NCI-H82 treated with DMSO at 0.1 percent for 48 hours (cell line): ENCODE results near the gene TNS1.

Experiments
- DNase-seq: peaks from one replicate; lab custom pipeline; 2025; ENCODE audit not compliant: unreplicated experiment; lab: John Stamatoyannopoulos, UW

TNS1 gene

GRCh38 chr2:217877866-217878265 is 124.9 kb downstream of the TNS1 start:
- DNase-seq, result no peak

- DNase-seq, result no peak
These were observed 126.6 kb downstream of the TNS1 start for GRCh38 chr2:217876253-217876570.

- DNase-seq, result no peak
These were observed 127.1 kb downstream of the TNS1 start for GRCh38 chr2:217875556-217876252.

- DNase-seq, result no peak
These were observed 127.7 kb downstream of the TNS1 start for GRCh38 chr2:217875138-217875537.

- DNase-seq, result no peak
These were observed 129.4 kb downstream of the TNS1 start for GRCh38 chr2:217873371-217873770.

GRCh38 chr2:217872319-217872718 is 130.5 kb downstream of the TNS1 start:
- DNase-seq, result no peak

GRCh38 chr2:217870528-217871011 is 132.2 kb downstream of the TNS1 start:
- DNase-seq, result no peak

GRCh38 chr2:217868911-217869334 is 133.9 kb downstream of the TNS1 start:
- DNase-seq, result no peak

- DNase-seq, result no peak
These were observed 134.4 kb downstream of the TNS1 start for GRCh38 chr2:217868265-217868892.

GRCh38 chr2:217866457-217866856 is 136.3 kb downstream of the TNS1 start:
- DNase-seq, result no peak

GRCh38 chr2:217864963-217865772 is 137.6 kb downstream of the TNS1 start:
- no peak for DNase-seq

GRCh38 chr2:217863883-217864282 is 138.9 kb downstream of the TNS1 start:
- no peak for DNase-seq

GRCh38 chr2:217861334-217861877 is 141.4 kb downstream of the TNS1 start:
- no peak for DNase-seq

GRCh38 chr2:217859926-217860325 is 142.9 kb downstream of the TNS1 start:
- DNase-seq, result no peak

- no peak for DNase-seq
These were observed 144.0 kb downstream of the TNS1 start for GRCh38 chr2:217858519-217859491.

- no peak for DNase-seq
These were observed 144.9 kb downstream of the TNS1 start for GRCh38 chr2:217857624-217858506.

GRCh38 chr2:217856871-217857270 is 145.9 kb downstream of the TNS1 start:
- DNase-seq, result no peak

- DNase-seq, result no peak
These were observed 146.6 kb downstream of the TNS1 start for GRCh38 chr2:217856159-217856558.

GRCh38 chr2:217854684-217855420 is 147.9 kb downstream of the TNS1 start:
- no peak for DNase-seq
